ENCODE measurements around the gene LPCAT3. TPM values are rescaled to one million over a fixed set of nuclear protein-coding genes. Genes with fewer than 3 reads are reported as not detected.

The LPCAT3 gene
- total and polyA plus RNA-seq, 2 of the 13 experiments (the other 11 are each of a cell fraction or from before 2014, with no cell fraction given), result 44.5 to 64.3 TPM

- TF ChIP-seq RARA (CRISPR knock-in tag; IDR thresholded peaks at IDR 0.05) (0 out of 2 replicates have a peak, but pooled peaks have one; percentile 9), ZNF883 (CRISPR knock-in tag; IDR thresholded peaks at IDR 0.05; ENCODE audit: not compliant biosample characterization) (no peak), ZNF468 (CRISPR knock-in tag; IDR thresholded peaks at IDR 0.05) (no peak), FOXC1 (CRISPR knock-in tag; IDR thresholded peaks at IDR 0.05; ENCODE audit: borderline replicate concordance) (no peak), MYC (CRISPR knock-in tag; IDR thresholded peaks at IDR 0.05; ENCODE audit: borderline replicate concordance) (no peak), NKX3-1 (CRISPR knock-in tag; IDR thresholded peaks at IDR 0.05) (no peak), MAFK (conservative IDR thresholded peaks at IDR 0.05 in 1 of 2, IDR thresholded peaks at IDR 0.05 in 1 of 2; ENCODE audit: low read length in 2 of 2) (peak; percentile 49 to 66), JUN (CRISPR knock-in tag; IDR thresholded peaks at IDR 0.05) (no peak), POLR2G (IDR thresholded peaks at IDR 0.05; ENCODE audit: low read depth, low read length) (no peak), RFXANK (CRISPR knock-in tag; IDR thresholded peaks at IDR 0.05) (no peak), ZNF788 (CRISPR knock-in tag; IDR thresholded peaks at IDR 0.05; ENCODE audit: borderline replicate concordance) (no peak), POLR2AphosphoS5 (IDR thresholded peaks at IDR 0.05; ENCODE audit: low read depth, low read length) (no peak), NAIF1 (CRISPR knock-in tag; IDR thresholded peaks at IDR 0.05; ENCODE audit: borderline replicate concordance) (no peak), MED1 (CRISPR knock-in tag; IDR thresholded peaks at IDR 0.05) (peak; percentile 51), SPEN (CRISPR knock-in tag; IDR thresholded peaks at IDR 0.05; ENCODE audit: low read depth) (peak; percentile 42; the same call in 1 of the 2 replicates), KLF13 (CRISPR knock-in tag; IDR thresholded peaks at IDR 0.05) (no peak), ZBTB26 (CRISPR knock-in tag; IDR thresholded peaks at IDR 0.05; ENCODE audit: borderline replicate concordance) (peak; percentile 44; the same call in 1 of the 2 replicates), ZBTB42 (CRISPR knock-in tag; IDR thresholded peaks at IDR 0.05) (no peak), NR3C1 (CRISPR knock-in tag; IDR thresholded peaks at IDR 0.05) (no peak), MBNL3 (CRISPR knock-in tag; conservative IDR thresholded peaks at IDR 0.05) (no peak), HNRNPUL1 (IDR thresholded peaks at IDR 0.05; ENCODE audit: low read depth, low read length) (no peak), ZFY (CRISPR knock-in tag; IDR thresholded peaks at IDR 0.05) (no peak)
- TF ChIP-seq, protein P1, sequence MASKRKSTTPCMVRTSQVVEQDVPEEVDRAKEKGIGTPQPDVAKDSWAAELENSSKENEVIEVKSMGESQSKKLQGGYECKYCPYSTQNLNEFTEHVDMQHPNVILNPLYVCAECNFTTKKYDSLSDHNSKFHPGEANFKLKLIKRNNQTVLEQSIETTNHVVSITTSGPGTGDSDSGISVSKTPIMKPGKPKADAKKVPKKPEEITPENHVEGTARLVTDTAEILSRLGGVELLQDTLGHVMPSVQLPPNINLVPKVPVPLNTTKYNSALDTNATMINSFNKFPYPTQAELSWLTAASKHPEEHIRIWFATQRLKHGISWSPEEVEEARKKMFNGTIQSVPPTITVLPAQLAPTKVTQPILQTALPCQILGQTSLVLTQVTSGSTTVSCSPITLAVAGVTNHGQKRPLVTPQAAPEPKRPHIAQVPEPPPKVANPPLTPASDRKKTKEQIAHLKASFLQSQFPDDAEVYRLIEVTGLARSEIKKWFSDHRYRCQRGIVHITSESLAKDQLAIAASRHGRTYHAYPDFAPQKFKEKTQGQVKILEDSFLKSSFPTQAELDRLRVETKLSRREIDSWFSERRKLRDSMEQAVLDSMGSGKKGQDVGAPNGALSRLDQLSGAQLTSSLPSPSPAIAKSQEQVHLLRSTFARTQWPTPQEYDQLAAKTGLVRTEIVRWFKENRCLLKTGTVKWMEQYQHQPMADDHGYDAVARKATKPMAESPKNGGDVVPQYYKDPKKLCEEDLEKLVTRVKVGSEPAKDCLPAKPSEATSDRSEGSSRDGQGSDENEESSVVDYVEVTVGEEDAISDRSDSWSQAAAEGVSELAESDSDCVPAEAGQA (IDR thresholded peaks at IDR 0.05; ENCODE audit: low read depth), result no peak
- TF ChIP-seq, protein P1 (CRISPR knock-in tag; IDR thresholded peaks at IDR 0.05; ENCODE audit: borderline replicate concordance), result no peak
- TF ChIP-seq, protein P2, sequence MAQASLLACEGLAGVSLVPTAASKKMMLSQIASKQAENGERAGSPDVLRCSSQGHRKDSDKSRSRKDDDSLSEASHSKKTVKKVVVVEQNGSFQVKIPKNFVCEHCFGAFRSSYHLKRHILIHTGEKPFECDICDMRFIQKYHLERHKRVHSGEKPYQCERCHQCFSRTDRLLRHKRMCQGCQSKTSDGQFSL (CRISPR knock-in tag; IDR thresholded peaks at IDR 0.05), result no peak
These were observed 42.2 kb upstream of the LPCAT3 start, which contains the start of gene C1S (continued) for GRCh38 chr12:7060353-7060954.

Measured in HepG2 (cell line).